Stimulated activated CD8-positive, alpha-beta memory T cell treated with anti-CD3 and anti-CD28 coated beads, Interleukin-15, amount 100 ng/mL, for 1 hour (primary cell): ENCODE measurements around the gene TUFM.
"Not testable (repeated sequence)": the region's sequence is repeated elsewhere in the genome, so short reads cannot be mapped to it uniquely, and the experiment has no call there.

Experiments used
- DNase-seq: peaks from one replicate; pipeline ENCODE4 v3.0.0-alpha.2; 2020; ENCODE audit warnings: low read depth

Gene TUFM

GRCh38 chr16:28846080-28846932 lies at the start of gene TUFM:
Gene TUFM (minus strand): TSS chr16:28846348. CDS start chr16:28846269, 79 bp downstream.
- DNase-seq: peak; percentile 92

GRCh38 chr16:28895609-28896008 lies 49.5 kb upstream of the TUFM start:
- DNase-seq: no peak

GRCh38 chr16:28893291-28893690 lies 47.1 kb upstream of the TUFM start:
- DNase-seq: no peak

GRCh38 chr16:28891964-28892890 lies 46.1 kb upstream of the TUFM start:
- DNase-seq: no peak

GRCh38 chr16:28890355-28890754 lies 44.2 kb upstream of the TUFM start:
- not testable (repeated sequence) for DNase-seq

GRCh38 chr16:28886945-28887344 lies 40.8 kb upstream of the TUFM start:
- DNase-seq: no peak

GRCh38 chr16:28884045-28884444 lies 37.9 kb upstream of the TUFM start:
- no peak for DNase-seq

GRCh38 chr16:28883221-28883996 lies 37.3 kb upstream of the TUFM start:
- DNase-seq: no peak

- no peak for DNase-seq
Measured at GRCh38 chr16:28882551-28883160, 36.5 kb upstream of the TUFM start.

GRCh38 chr16:28881565-28881964 lies 35.4 kb upstream of the TUFM start:
- DNase-seq: not testable (repeated sequence)

- DNase-seq: no peak
Measured at GRCh38 chr16:28880955-28881354, 34.8 kb upstream of the TUFM start.

- no peak for DNase-seq
Measured at GRCh38 chr16:28880589-28880915, 34.4 kb upstream of the TUFM start.

- peak; percentile 78 for DNase-seq
Measured at GRCh38 chr16:28879841-28880588, 33.9 kb upstream of the TUFM start.

GRCh38 chr16:28879261-28879840 lies 33.2 kb upstream of the TUFM start:
- DNase-seq: no peak

- no peak for DNase-seq
Measured at GRCh38 chr16:28878083-28878926, 32.2 kb upstream of the TUFM start, which contains the start of gene ATP2A1. Gene ATP2A1 (plus strand): TSS chr16:28878488. CDS start chr16:28878672, 184 bp downstream.

- DNase-seq: no peak
Measured at GRCh38 chr16:28877655-28878000, 31.5 kb upstream of the TUFM start.

- DNase-seq: no peak
Measured at GRCh38 chr16:28876973-28877654, 31.0 kb upstream of the TUFM start.

- no peak for DNase-seq
Measured at GRCh38 chr16:28876019-28876659, 30.0 kb upstream of the TUFM start.
